Bronchial epithelial cell (primary cell): ENCODE data around the gene EDEM1. TPM values are rescaled to one million over a fixed set of nuclear protein-coding genes. Genes with fewer than 3 reads are reported as not detected.
"Not testable (repeated sequence)": the region's sequence is repeated elsewhere in the genome, so short reads cannot be mapped to it uniquely, and the experiment has no call there.

ENCODE experiments used
- DNase-seq: peaks from one replicate; pipeline ENCODE4 v3.0.0-alpha.2; 2010; ENCODE audit warnings: low read depth
- FAIRE-seq: peaks from 2 replicates; lab custom pipeline; 2011; peaks lifted over from hg19 to GRCh38; lab: Jason Lieb, UNC
- H3K27me3 ChIP-seq: 2 replicates; pipeline ENCODE4 v1.5.1; 2011; ENCODE audit warnings: low read length; ENCODE audit not compliant: control insufficient read depth, insufficient read depth
- H3K36me3 ChIP-seq: 2 replicates; pipeline ENCODE4 v1.5.1; 2011; ENCODE audit warnings: low read length; ENCODE audit not compliant: control insufficient read depth, insufficient read depth
- H3K4me3 ChIP-seq: 2 replicates; pipeline ENCODE4 v1.5.1; 2011; ENCODE audit warnings: mild to moderate bottlenecking, low read depth, low read length, control low read depth
- CTCF ChIP-seq: IDR thresholded peaks from 2 replicates; pipeline ENCODE4 v1.5.1; 2011; ENCODE audit warnings: mild to moderate bottlenecking, moderate library complexity, low read length, control low read depth, inconsistent platforms; ENCODE audit not compliant: insufficient read depth, severe bottlenecking
- total RNA-seq: library from RNA; depleted of rRNA; stranded (reverse); fragments of >200 nt; gene quantifications from 2 replicates; pipeline ENCODE4 v1.2.1, GENCODE V29; 2014

Gene EDEM1
- total RNA-seq, 1 donor from 2014 or later = 37.6 TPM

- Histone ChIP-seq H3K27me3 (no peaks in the 10 kb centered on the region), H3K36me3 (peaks cover 2% of the 10 kb centered on the region), H3K4me3 (no peak overlapping the region)
- TF ChIP-seq CTCF = no peak
- no peak for DNase-seq
- FAIRE-seq = no peak
Observed at GRCh38 chr3:5165698-5166097, 21.8 kb upstream of the EDEM1 start.

GRCh38 chr3:5166846-5167245 is 20.7 kb upstream of the EDEM1 start:
- Histone ChIP-seq H3K4me3 (no peak overlapping the region), H3K36me3 (peaks cover 5% of the 10 kb centered on the region), H3K27me3 (no peaks in the 10 kb centered on the region)
- no peak for TF ChIP-seq CTCF
- DNase-seq (no peak), FAIRE-seq (peak; percentile 28)

- no peaks in the 10 kb centered on the region for H3K27me3 ChIP-seq
- H3K36me3 ChIP-seq = peaks cover 7% of the 10 kb centered on the region
- FAIRE-seq (no peak), DNase-seq (no peak)
- H3K4me3 ChIP-seq = no peak overlapping the region
- TF ChIP-seq CTCF = no peak
Observed at GRCh38 chr3:5168110-5168509, 19.4 kb upstream of the EDEM1 start.

- FAIRE-seq (no peak), DNase-seq (no peak)
- no peak for TF ChIP-seq CTCF
- H3K4me3 ChIP-seq = no peak overlapping the region
- H3K27me3 ChIP-seq = no peaks in the 10 kb centered on the region
- H3K36me3 ChIP-seq = peaks cover 10% of the 10 kb centered on the region
Observed at GRCh38 chr3:5169807-5170206, 17.7 kb upstream of the EDEM1 start.

- Histone ChIP-seq H3K27me3 (no peaks in the 10 kb centered on the region), H3K4me3 (no peak overlapping the region), H3K36me3 (peaks cover 10% of the 10 kb centered on the region)
- TF ChIP-seq CTCF = no peak
- FAIRE-seq (no peak), DNase-seq (no peak)
Observed at GRCh38 chr3:5170975-5171374, 16.5 kb upstream of the EDEM1 start.

- Histone ChIP-seq H3K36me3 (peaks cover 10% of the 10 kb centered on the region), H3K4me3 (no peak overlapping the region), H3K27me3 (no peaks in the 10 kb centered on the region)
- no peak for TF ChIP-seq CTCF
- DNase-seq = no peak
- FAIRE-seq = no peak
Observed at GRCh38 chr3:5172018-5172417, 15.5 kb upstream of the EDEM1 start.

- not testable (repeated sequence) for H3K36me3 ChIP-seq
Observed at GRCh38 chr3:5179036-5179435, 8.5 kb upstream of the EDEM1 start.

More at GRCh38 chr3:5179036-5179435, 8.5 kb upstream of the EDEM1 start:
- not testable (repeated sequence) for DNase-seq, FAIRE-seq, H3K4me3 ChIP-seq, H3K27me3 ChIP-seq
